Measurements from ENCODE around the gene NLGN4Y.

DNA sequence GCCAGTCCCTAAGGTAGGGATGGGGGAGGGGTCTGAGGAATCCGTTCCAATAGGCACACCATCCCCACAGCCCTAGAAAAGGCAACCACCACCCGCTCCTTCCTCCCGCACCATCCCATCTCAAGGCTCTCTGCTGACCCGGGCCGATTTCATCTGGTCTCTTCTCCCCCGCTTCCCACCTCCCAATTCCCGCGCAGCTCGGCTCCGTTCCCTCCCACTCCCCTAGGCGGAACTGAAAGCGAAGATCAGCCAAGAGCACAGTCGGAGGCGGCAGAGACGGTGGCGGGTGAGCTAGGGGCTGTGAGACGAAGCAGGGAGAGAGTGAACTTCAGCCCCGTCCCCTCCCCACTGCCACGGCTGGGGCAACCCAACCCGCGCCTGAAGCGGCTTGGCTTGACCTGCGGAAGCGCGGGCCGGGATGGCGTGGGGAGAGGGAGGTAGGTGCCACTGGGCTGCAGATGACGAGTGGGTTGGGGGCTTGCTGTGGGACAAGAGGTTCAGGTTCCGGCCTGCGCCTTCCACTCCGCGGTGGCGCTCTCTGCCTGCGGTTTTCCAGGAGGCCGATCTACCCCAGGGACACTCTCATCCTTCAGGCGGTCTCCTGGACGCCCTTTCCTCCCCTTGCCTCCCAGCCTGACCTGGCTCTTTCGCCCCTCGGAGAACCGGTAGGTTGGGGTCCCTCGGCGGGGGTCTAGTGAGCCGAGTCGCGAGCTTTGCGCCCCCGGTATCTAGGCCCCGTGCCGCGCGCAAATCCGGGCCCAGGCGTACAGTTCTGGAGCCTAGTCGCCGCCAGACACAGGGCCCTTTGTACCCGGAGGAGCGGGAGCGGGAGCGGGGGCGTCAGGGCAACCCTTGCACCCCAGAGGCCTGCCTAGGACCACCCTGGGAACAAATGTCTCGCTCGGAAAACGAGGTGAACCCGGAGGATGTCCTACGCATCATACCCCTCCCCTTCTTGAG is at the start of gene NLGN4Y:
- TF ChIP-seq, protein P1, sequence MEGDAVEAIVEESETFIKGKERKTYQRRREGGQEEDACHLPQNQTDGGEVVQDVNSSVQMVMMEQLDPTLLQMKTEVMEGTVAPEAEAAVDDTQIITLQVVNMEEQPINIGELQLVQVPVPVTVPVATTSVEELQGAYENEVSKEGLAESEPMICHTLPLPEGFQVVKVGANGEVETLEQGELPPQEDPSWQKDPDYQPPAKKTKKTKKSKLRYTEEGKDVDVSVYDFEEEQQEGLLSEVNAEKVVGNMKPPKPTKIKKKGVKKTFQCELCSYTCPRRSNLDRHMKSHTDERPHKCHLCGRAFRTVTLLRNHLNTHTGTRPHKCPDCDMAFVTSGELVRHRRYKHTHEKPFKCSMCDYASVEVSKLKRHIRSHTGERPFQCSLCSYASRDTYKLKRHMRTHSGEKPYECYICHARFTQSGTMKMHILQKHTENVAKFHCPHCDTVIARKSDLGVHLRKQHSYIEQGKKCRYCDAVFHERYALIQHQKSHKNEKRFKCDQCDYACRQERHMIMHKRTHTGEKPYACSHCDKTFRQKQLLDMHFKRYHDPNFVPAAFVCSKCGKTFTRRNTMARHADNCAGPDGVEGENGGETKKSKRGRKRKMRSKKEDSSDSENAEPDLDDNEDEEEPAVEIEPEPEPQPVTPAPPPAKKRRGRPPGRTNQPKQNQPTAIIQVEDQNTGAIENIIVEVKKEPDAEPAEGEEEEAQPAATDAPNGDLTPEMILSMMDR (IDR thresholded peaks at IDR 0.05): no peak
- TF ChIP-seq POLR2A (IDR thresholded peaks at IDR 0.05) (no peak), POLR2AphosphoS5 (IDR thresholded peaks at IDR 0.05) (no peak)
